B cell (primary cell): ENCODE results near the gene TSEN15. TPM values are rescaled to one million over a fixed set of nuclear protein-coding genes. Genes with fewer than 3 reads are reported as not detected.

Source experiments
- ATAC-seq: fragments of 200-7000 bp; cut with Tn5 transposase; one replicate; pipeline ENCODE4 v1.10.0; 2021; ENCODE audit warnings: low read depth, mild to moderate bottlenecking, moderate number of reproducible peaks, moderate library complexity
- CTCF ChIA-PET: fragments of 350-600 bp; sonication (Branson Sonifier 250); formaldehyde crosslinking; loops from one replicate; lab custom pipeline; 2021; ENCODE audit warnings: antibody characterized with exemption, inconsistent platforms; lab: Charles Lee
- POLR2A ChIA-PET: fragments of 350-600 bp; sonication (Branson Sonifier 250); formaldehyde crosslinking; loops from one replicate; lab custom pipeline; 2021; ENCODE audit warnings: antibody characterized with exemption; lab: Charles Lee
- DNase-seq: peaks from one replicate; pipeline ENCODE4 v3.0.0; 2013
- H2AFZ ChIP-seq: 2 replicates; pipeline ENCODE4 v1.6.1; 2012; ENCODE audit warnings: mild to moderate bottlenecking, low read depth, low read length; ENCODE audit not compliant: insufficient read depth, poor library complexity, severe bottlenecking
- H3K27ac ChIP-seq, 2 donors: 1 replicate in 1 of 2; 2 replicates in 1 of 2; pipeline ENCODE4 v1.5.1; 2012 to 2013; ENCODE audit warnings: low read length in 2 of 2, mild to moderate bottlenecking in 2 of 2, moderate library complexity in 1 of 2
- H3K27me3 ChIP-seq, 4 experiments: fragments of 200-600 bp in 1 of 4; sonication (generic) in 1 of 4; replicated peaks in 1 of 4; 1 replicate in 2 of 4; 2 replicates in 2 of 4; pipeline versions ENCODE4 v1.6.1 to v1.7.0; 2013 to 2016; ENCODE audit warnings: low read length in 3 of 4, mild to moderate bottlenecking in 2 of 4, mixed read lengths in 1 of 4, moderate library complexity in 1 of 4; ENCODE audit not compliant: insufficient read depth in 4 of 4, control insufficient read depth in 3 of 4; ENCODE audit errors: control extremely low read depth in 1 of 4
- H3K36me3 ChIP-seq, 2 experiments: replicated peaks in 1 of 2; 1 replicate in 1 of 2; 2 replicates in 1 of 2; pipeline versions ENCODE4 v1.6.1 to v1.7.1; 2013; ENCODE audit warnings: low read length in 1 of 2; ENCODE audit not compliant: insufficient read depth in 2 of 2, control insufficient read depth in 1 of 2; ENCODE audit errors: control extremely low read depth in 1 of 2, extremely low read depth in 1 of 2
- H3K4me1 ChIP-seq, 2 donors: fragments of 200-600 bp in 1 of 2; sonication (generic) in 1 of 2; 1 replicate in 1 of 2; 2 replicates in 1 of 2; pipeline versions ENCODE4 v1.5.1 to v1.6.1; 2013 to 2017; ENCODE audit warnings: low read length in 2 of 2; ENCODE audit not compliant: control insufficient read depth in 2 of 2, insufficient read depth in 2 of 2
- H3K4me2 ChIP-seq: replicated peaks from 2 replicates; pipeline ENCODE3; 2012; ENCODE audit warnings: mild to moderate bottlenecking, low read depth, low read length; ENCODE audit not compliant: poor library complexity, severe bottlenecking
- H3K4me3 ChIP-seq, 5 experiments: fragments of 200-600 bp in 1 of 5; sonication (generic) in 1 of 5; 1 replicate in 3 of 5; 2 replicates in 2 of 5; pipeline versions ENCODE4 v1.5.1 to v1.7.0; 2011 to 2016; ENCODE audit warnings: low read length in 4 of 5, mild to moderate bottlenecking in 4 of 5, low read depth in 2 of 5, control low read depth in 1 of 5, moderate library complexity in 1 of 5; ENCODE audit not compliant: insufficient read depth in 1 of 5; ENCODE audit errors: control extremely low read depth in 1 of 5, extremely low read depth in 1 of 5
- H3K79me2 ChIP-seq: fragments of 200-600 bp; sonication (generic); one replicate; pipeline ENCODE4 v1.6.0; 2016; ENCODE audit warnings: low read length; ENCODE audit not compliant: control insufficient read depth, insufficient read depth
- H3K9ac ChIP-seq: fragments of 200-600 bp; sonication (generic); 2 replicates; pipeline ENCODE4 v1.6.1; 2017; ENCODE audit warnings: mild to moderate bottlenecking, low read length, moderate library complexity
- H3K9me3 ChIP-seq, 3 donors: one replicate each; pipeline versions ENCODE4 v1.6.1 to v1.7.1; 2013; ENCODE audit warnings: low read length in 2 of 3; ENCODE audit not compliant: control insufficient read depth in 2 of 3, insufficient read depth in 1 of 3; ENCODE audit errors: control extremely low read depth in 1 of 3
- H4K20me1 ChIP-seq: 2 replicates; pipeline ENCODE4 v1.6.0; 2012; ENCODE audit warnings: mild to moderate bottlenecking, low read length; ENCODE audit not compliant: insufficient read depth, control insufficient read depth, poor library complexity, severe bottlenecking
- H3K27ac Mint-ChIP-seq: one replicate; pipeline ENCODE4 v1.8.0; 2021; ENCODE audit warnings: mixed read lengths
- H3K27me3 Mint-ChIP-seq: one replicate; pipeline ENCODE4 v1.8.0; 2021; ENCODE audit warnings: mixed read lengths
- H3K4me1 Mint-ChIP-seq: one replicate; pipeline ENCODE4 v1.8.0; 2021; ENCODE audit warnings: mixed read lengths
- H3K4me3 Mint-ChIP-seq: one replicate; pipeline ENCODE4 v1.8.0; 2021; ENCODE audit warnings: mixed read lengths
- H3K9me3 Mint-ChIP-seq: one replicate; pipeline ENCODE4 v1.8.0; 2022; ENCODE audit warnings: mixed read lengths; ENCODE audit not compliant: insufficient read depth
- CTCF ChIP-seq: fragments of 200-600 bp; IDR thresholded peaks from one replicate; pipeline ENCODE4 v1.8.0; 2022; ENCODE audit warnings: antibody characterized with exemption, mild to moderate bottlenecking
- EZH2 ChIP-seq: IDR thresholded peaks from 2 replicates; pipeline ENCODE4 v1.6.1; 2012; ENCODE audit warnings: borderline replicate concordance, low read depth, mild to moderate bottlenecking, moderate library complexity, low read length; ENCODE audit not compliant: insufficient read depth, poor library complexity, severe bottlenecking
- WGBS: methylation state at CpG from one replicate; pipeline ENCODE4 v1.1.5; 2013; ENCODE audit warnings: missing lambda C conversion rate; ENCODE audit not compliant: insufficient coverage; 5-methylcytosine and 5-hydroxymethylcytosine counted together
- intact Hi-C: fragments of 100-400 bp; cut with micrococcal nuclease; formaldehyde crosslinking; loops from one replicate; pipeline ENCODE4 v1.10.0; 2022
- polyA plus RNA-seq: library from polyadenylated mRNA; depleted of rRNA; stranded (reverse); fragments of >200 nt; gene quantifications from 2 replicates; pipeline ENCODE4 v1.2.3, GENCODE V29; 2012
- total RNA-seq, 2 donors: library from RNA; stranded (reverse); fragments of 120-200 nt in 1 of 2; gene quantifications; 1 replicate in 1 of 2; 2 replicates in 1 of 2; pipeline versions ENCODE4 v1.2.3 to v1.2.4, GENCODE V29; 2013 to 2022

Gene TSEN15
- total and polyA plus RNA-seq, 2 donors (not counting 1 experiment from before 2014, with no cell fraction given): 15.5 to 25.2 TPM

GRCh38 chr1:184034761-184035379, 16.7 kb upstream of the TSEN15 start:
- H3K27ac ChIP-seq: no peak overlapping the region
- no peak overlapping the region for H3K4me2 ChIP-seq
- H2AFZ ChIP-seq: no peak overlapping the region
- peaks cover 3 to 45% (median 36%) of the 10 kb centered on the region in 4 experiments for H3K27me3 ChIP-seq
- DNase-seq: no peak
- H3K9ac ChIP-seq: no peak overlapping the region
- Mint-ChIP-seq H3K9me3 (no peaks in the 10 kb centered on the region), H3K27me3 (peaks cover 69% of the 10 kb centered on the region), H3K4me3 (no peak overlapping the region), H3K27ac (no peak overlapping the region), H3K4me1 (peaks cover 13% of the 10 kb centered on the region)
- no peak overlapping the region for H3K4me3 ChIP-seq
- no peaks in the 10 kb centered on the region for H3K9me3 ChIP-seq
- ChIA-PET POLR2A (no interaction called here), CTCF (no interaction called here)
- no peak for ATAC-seq
- intact Hi-C loops: no loop called here
- no peaks in the 10 kb centered on the region for H4K20me1 ChIP-seq
- no peaks in the 10 kb centered on the region for H3K36me3 ChIP-seq
- TF ChIP-seq CTCF (no peak), EZH2 (no peak)
- 100% methylated on average over 1 of the region's 2 CpGs for WGBS
- H3K4me1 ChIP-seq: peaks cover 16 to 19% of the 10 kb centered on the region in 2 donors
- no peaks in the 10 kb centered on the region for H3K79me2 ChIP-seq

GRCh38 chr1:184035719-184036516, 15.6 kb upstream of the TSEN15 start:
- DNase-seq (peak; percentile 7), ATAC-seq (no peak)
- intact Hi-C loops: loop anchor here (2.0 kb wide), 1 partner anchor 17 kb away; no protein-coding TSS in a partner anchor
- H4K20me1 ChIP-seq: no peaks in the 10 kb centered on the region
- WGBS: 25% methylated on average over 30 of the region's 31 CpGs
- H3K4me3 ChIP-seq: peak overlapping the region in 2 of 5 experiments; percentile 46 to 60
- CTCF ChIA-PET: no interaction called here
- peak overlapping the region; percentile 54 for H3K9ac ChIP-seq
- peaks cover 3 to 51% (median 38%) of the 10 kb centered on the region in 4 experiments for H3K27me3 ChIP-seq
- H3K79me2 ChIP-seq: no peaks in the 10 kb centered on the region
- no peak for TF ChIP-seq CTCF
- H3K4me1 ChIP-seq: peaks cover 16 to 19% of the 10 kb centered on the region in 2 donors
- H3K4me3 Mint-ChIP-seq: peak overlapping the region; percentile 69
- H3K4me2 ChIP-seq: peak overlapping the region; percentile 94
- no peaks in the 10 kb centered on the region for H3K9me3 Mint-ChIP-seq
- H3K36me3 ChIP-seq: no peaks in the 10 kb centered on the region
- POLR2A ChIA-PET: no interaction called here
- no peak overlapping the region for H3K27ac Mint-ChIP-seq
- peaks cover 73% of the 10 kb centered on the region for H3K27me3 Mint-ChIP-seq
- no peak overlapping the region for H3K27ac ChIP-seq
- H2AFZ ChIP-seq: peak overlapping the region; percentile 73
- peaks cover 13% of the 10 kb centered on the region for H3K4me1 Mint-ChIP-seq
- no peaks in the 10 kb centered on the region for H3K9me3 ChIP-seq
